Effector CD8-positive, alpha-beta T cell (primary cell): ENCODE data around the gene ASB10.

Source experiments
- DNase-seq: peaks from one replicate; lab custom pipeline; 2025; lab: John Stamatoyannopoulos, UW

The ASB10 gene

DNA sequence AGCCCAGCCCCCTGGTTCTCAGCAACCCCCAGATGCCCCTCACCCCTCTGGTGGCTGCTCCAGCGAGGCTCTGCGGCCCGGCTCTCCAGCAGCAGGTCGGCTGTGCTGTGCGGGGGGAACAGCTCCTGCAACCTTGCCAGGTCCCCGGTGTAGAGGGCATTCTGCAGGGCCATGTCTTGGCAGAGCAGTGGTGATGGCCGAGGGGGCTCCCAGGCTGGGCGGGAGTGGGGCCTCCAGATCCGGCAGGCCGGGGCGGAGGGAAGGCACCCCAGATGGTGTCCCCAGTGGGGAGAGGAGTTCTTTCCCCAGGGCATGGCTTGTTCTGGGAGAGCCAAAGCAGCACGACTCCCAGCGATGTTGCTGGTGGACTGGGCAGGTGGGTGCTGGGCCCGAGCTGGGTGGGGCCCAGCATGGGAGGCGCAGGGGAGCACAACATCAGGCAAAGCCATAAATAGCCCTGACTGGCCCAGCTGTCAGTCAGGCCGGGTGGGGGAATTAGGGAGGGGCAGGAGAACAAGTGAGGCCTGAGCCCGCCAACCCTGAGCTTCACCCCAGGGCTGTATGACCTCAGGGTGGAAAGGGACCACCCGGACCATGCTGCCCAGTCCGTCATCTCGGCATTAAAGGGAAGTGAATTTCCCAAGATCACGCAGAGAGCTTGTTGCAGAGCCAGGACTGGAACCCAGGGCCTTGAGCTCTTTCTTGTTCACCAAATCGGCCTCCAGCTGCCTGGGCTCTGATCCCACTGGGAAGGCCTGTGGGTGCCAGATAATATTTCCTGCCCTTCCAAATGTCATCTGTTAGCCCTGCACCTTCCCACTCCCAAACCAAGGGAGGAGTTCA lies 580 bp upstream of the ASB10 start:
- DNase-seq, result no peak

DNA sequence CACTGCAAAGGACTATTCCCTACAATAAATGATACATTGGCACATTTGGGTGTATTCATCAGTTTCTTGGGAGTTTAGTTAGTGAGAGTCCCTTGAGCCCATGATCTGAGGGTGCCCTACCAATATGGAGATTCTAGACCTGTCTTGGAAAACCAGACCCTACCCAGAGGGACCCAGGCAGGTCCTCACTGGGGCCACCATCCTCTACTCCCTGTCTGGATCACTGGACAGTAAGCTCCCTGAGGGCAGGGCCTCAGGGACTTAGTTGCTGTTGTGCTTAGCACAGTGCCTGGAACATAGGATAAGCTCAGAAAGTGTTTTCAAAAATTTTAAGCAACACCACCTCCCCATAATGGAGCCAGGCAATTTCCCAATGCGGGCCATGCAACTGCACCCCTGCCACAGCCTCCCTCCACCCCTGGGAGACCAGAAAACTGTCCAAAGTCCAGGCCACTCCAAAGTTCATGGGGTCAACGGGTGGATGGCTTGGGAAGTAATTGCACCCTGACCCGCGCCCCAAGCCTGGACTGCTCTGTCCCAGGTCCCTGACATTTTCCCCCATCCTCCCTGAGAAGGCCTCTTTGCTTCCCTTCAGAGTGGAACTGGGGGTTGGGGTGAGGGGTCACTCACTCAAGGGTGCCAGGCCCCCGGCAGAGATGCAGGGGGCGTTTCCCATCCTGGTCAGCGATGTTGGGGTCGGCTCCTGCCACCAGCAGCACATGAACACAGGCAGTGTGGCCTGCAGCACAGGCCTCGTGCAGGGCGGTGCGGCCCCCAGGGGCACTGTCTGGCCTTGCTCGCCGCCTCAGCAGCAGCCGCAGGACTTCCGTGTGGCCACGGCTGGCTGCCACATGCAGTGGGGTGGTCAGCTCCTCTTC lies 1.0 kb downstream of the ASB10 start:
- no peak for DNase-seq

DNA sequence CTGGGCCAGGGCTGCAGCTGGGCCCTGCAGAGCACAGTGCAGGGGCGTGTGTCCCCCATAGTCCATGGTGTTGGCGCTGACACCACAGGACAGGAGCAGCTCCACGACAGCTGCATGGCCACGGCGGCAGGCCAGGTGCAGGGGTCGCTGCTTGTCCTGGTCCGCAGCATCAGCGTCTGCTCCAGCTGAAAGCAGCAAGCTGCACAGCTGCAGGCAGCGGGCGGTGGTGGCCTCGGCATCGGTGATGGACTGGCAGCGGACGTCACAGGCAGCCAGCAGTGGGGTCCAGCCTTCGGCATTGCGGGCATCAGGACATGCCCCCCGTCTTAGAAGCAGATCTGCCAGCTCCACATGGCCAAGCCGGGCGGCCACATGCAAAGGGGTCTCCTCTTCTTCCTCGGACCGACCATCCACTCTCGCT lies 6.0 kb downstream of the ASB10 start:
- no peak for DNase-seq

DNA sequence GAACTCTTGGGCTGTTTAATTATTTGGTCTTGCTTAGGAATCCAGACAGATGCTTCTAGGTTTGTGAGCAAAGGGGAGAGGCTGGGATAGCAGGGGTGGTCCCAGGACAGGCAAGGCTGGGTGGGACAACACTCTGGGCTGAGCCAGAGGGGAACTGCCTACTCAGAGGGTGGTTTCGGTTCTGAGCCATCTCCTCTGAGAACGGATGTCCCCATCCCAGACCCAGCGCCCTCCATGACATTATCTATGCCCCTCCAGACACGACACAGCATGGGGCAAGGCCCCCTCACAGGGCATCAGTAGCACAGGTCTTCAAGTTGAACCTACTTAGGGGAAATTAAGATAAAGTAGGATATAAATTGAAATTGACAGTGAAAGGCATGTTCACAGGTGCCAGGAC lies 7.1 kb downstream of the ASB10 start:
- no peak for DNase-seq

DNA sequence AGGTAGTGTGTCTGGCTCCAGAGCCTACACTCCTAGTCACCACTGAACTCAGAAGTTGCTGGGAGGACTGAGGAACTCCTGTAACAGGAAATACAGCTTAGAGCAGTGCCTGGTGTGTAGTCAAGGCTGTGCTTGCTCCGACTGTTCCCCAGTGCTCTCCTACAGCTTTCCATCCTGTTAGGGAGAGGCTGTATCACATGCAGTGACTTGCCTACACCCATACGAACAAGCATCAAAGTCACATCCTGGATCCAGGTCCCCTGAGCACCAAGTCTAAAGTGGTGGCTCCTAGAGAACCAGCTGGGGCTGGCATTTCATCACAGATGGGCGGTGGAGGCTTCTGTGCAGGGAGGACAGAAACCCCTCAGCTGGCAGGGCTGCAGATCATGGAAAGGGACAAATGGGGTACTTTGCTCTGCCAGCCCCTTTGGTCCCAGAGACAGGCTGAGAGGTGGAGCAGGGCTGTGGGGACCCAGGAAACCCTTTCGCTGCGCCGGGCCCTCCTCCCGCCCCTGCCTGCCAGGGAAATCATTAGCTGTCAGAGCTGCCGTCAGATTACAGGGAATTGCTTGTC lies 7.7 kb downstream of the ASB10 start:
- DNase-seq, result no peak

DNA sequence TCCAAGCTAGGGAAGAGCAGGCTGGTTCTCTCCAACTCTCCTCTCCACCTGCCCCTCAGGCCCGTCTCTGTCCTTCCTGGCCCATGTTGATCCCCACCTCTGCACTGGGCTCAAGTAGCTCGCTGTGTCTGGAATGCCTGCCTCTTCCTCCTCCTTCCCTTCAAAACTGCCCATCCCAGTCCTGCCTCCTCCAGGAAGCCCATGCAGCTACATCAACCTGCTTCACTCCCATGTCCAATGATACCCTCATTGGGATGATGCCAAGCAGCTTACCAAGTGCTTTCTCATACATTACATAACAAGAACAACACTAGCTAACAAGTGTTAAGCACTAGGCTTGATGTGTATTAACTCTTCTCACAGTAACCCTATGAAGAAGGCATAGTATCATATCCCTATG lies 8.2 kb downstream of the ASB10 start:
- DNase-seq, result no peak

DNA sequence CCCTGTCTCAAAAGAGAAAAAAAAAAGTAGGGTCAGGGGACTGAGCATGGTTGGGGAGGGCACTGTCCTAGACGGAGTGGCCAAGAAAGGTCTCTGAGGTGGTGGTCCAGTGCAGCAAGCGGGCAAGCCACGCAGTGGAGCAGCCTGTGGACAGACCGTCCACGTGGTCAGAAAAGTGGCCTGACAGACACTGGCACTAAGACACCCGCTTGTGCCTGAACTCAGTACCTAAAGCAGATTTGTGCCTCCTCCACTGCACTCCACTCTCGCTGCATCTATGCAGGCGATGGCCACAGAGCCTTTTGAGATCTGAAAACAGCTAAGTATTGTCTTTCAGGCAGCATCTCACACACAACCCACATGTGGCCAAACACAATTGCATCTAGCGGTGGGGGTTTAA lies 8.8 kb downstream of the ASB10 start:
- no peak for DNase-seq

DNA sequence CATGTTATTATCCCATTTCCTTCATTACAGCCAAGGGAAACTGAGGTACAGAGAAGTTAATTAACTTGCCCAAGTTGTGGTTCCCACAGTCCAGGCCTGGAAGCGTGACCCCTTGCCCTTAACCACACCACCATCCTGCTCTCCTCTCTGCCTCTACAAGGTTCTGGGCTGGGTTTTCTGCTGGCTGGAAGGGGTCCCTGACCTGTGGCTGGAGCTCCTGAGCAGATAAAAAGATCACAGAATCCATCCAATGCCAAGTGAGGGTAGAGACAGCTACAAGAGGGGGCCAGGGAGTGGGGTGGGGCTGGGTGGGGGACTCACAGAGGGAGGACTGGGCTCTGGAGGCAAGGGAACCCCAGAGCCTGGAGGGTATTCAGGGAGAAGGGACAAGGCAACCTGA lies 9.7 kb downstream of the ASB10 start:
- DNase-seq, result no peak

DNA sequence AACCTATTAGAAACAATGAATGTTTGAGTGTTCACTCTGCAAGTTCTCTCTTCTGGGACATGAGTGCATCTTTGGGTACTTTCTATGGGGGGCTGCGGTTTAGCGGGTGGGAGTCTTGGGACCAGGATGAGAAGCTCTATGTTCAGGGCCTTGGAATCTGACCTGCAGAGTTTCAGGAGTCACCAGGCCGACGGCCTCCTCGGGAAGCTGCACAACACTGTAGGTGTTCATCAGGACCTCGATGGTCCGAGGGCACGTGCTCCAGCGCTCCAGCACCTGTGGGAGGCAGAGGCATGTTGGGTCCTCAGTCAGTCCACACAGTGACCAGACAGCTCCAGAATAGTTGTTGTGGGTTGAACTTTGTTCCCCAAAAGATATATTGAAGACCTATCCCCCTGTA lies 10.6 kb downstream of the ASB10 start:
- no peak for DNase-seq

DNA sequence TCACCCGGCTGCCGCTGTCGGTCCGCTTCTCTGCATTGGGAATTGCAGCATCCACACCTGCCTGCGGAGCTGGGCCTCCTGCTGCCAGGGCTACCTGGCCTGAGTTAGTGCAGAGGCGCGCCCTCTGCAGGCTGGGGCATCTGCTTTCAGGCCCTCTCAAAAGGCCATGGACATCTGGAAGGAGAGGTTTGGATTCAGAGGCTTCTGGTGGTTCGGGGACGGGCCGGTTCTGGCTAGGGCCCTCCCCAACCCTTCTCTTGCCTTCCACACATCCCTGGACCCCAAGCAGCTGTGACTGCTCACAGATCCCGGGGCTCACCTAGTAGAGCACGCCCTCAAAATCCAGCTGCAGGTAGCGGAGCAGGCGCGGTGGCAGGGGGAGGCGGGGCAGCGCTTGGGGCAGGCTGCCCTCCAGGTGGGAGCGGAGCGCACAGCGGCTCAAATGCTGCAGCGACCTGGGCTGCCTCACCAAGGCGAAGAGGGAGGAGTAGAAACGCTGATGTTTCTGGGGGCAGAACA lies 11.2 kb downstream of the ASB10 start:
- DNase-seq, result no peak

DNA sequence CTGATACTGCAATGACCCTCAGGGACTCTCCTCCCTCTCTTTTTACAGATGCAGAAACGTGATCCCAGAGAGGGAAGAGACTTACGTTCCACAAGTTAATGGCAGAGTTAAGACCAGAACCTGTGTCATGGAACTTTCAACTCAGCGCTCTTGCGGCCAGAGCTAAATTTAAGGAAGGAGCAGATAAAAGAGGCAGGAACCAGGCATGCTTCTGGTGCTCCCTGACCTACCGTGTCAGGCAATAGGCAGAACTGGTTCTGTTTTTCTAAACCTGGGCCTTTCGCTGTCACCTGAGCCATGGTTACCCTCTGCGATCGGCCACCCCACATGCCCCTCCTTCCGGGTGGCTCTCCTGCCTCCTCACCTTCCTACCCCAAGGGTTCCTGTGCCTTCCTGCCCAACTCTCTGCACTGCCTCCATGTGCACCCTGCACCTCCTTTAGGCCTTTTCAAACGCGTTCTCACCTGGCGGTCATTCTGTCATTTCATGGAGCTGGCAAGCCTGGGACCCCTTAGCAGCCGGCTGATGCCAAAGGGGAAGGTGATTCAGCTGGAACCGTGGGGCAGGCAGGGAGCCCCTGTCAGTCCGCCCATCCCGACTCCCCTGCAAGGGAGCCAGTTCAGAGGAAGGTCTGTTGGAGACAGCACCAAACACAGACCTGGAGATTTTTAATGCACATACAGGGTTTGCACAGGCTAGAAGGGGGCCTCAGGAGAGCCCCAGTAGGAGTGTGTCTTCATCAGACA lies 11.8 kb downstream of the ASB10 start:
- DNase-seq, result no peak

DNA sequence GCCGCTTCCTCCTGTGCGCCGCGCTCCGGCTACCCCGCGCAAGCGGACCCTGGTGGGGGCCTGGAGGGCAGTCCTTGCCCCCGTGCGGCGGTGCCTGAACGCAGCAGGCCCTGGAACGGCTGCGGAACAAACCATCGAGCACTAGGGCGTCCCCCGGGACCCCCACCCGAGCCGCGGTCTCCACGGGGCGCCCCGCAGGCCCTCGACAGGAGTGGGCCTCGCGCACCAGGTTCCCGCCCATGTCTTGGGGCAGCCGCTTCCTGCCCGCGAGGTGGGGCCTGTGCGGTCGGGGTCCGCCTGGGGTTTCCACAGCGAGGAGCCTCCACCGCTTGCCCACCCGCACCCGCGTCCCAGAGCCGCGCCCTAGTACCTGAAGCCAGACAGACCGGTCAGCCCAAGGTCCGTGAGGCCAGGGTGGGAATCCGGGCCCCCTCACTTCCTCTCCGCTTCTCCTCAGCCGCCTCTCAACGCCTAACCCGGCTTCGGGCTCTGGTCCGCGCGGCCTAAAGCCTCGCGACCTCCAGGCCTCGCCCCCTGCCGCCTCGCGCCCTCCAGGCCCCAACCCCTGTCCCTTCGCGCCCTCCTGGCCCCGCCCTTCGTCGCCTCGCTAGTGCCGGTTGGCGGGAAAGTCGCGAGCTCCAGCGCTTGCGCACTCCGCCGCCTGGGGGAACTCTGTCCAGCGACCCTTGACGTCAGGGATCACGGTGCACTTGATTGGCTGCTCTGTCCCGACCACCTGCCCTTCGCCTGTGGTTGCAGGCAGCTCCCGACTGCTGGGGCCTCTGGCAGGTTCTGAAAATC lies 12.6 kb downstream of the ASB10 start:
- no peak for DNase-seq

DNA sequence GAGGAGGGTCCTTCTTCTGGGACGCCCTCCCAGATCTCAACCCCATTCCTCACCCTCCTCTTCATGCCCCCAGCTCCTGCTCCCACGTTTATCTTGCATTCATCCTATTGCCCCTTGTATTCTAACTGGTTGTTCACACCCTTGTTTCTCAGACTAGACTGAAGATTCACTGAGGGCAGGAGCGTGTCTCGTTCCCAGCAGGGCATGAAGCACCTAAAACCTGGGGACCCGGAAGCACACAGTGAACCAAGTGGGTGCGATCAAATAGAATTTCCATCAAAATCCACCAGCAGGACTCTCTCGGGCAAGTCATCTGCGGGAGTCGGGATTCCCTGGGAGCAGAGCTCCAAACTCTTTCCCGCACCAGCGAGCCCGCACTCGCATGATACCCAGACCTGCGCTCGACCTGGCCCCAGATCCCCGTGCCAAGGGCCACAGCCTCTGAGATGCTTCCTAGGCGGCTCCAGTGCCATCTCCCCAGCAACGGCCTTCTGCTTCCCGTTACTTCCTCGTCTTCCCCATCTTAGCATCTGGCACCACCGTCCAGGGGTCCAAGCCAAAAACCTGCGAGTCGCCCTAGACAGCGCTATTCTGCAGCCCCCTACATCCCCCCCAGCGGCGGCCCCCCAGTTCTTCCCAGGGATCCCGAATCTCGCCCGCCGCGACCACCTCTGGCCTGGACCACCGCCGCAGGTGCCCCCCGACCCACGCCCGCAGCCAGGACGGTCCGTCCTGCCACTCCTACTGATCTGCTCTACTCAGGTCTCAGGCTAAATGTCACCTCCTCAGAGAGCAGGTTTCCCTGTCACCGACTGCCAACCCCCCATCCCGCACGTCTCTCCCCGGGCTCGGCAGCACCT lies 13.4 kb downstream of the ASB10 start:
- no peak for DNase-seq

DNA sequence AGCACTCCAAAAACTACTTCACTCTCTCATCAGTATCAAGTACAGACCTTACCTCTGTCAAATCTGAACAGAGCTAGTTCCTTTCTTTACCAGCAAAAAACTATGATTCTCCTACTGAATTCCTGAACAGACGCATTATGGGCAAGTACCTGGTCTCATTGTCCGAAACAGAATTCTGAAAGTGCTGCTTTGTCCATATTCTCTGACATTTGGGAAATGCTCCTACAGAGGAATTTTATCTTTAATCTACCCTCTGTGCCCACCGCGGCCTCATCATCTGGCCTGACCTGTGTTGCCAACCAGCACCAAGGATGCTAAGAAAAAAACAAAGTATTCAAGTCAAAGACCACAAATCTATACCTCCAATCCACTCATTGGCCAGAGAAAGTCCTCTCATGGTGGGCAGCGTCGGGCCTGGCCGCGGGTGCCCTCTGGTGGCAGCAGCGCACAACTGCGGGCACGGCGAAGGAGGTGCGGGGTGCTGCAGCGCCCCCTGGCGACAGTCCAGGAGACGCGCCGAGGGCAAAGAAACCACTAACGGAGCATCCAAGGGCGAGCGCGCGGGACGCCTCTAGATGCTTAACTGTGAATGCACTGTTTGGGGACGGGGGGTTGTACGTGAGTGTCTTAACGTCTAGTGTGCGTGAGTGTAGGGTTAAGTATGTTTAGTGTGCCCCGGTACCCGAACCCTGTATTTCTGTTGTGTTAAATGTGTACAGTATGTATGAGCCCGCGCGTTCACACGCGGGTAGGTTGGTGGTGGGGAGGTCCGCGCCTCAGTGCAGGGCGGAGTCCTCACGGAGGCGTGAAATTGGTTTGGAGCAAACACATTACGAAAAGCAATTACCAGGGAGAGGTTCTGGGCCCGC lies 14.5 kb downstream of the ASB10 start:
- DNase-seq, result peak; percentile 73

DNA sequence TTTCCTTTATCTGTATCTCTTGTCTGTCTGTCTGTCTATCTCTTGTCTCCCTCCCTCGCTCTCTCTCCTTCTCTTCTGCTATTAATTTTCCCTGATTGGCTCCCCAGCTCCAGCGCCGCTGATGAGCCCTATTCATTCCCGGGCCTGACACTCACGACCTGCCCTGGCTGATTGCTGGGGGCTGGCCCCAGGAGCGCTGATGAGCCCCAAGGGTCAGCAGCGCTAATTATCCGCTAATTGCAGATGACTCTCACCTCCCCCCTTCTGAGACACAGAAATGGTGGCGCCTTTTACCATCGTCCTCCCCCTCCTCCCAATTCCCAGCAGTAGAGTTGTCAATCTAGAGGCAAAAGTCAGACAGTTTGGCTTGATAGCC lies 18.3 kb downstream of the ASB10 start:
- no peak for DNase-seq

DNA sequence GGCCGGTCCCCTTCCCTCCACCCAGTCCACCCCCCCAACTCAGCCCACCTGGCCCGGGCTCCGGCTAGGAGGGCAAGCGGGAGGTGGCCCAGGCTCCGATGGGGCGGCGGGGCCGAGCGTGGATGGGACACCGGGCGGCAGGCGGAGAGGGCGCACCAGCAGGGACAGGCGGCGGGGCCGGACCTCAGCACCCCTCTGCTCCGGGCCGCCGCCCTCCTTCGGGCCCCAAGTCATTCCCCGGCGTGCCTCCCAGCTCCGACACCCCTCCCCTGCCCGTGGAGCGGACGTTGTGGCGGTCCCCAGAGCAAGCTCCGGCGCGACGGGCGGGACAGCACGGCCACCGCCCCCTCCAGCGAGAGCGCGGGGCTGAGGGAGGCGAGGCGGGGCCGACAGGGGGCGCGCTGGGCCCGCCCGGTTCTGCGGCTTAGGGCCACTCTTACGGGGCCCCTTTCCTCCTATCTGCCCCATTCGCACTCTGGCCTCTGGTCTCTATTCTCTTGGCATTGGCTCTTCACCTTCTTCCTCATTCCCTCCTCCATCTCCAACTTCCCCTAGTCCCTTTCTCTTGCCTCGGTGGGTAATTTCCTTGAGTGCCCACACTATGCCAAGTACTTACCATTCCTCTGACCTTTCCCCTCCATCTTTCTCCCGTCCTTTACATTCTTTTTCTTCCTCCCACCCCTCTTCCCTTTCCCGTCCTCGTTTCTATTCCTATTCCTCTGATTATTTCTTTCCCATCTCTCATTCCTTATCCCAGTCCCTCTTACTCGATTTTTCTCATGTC lies 18.9 kb downstream of the ASB10 start:
- DNase-seq, result peak; percentile 32

DNA sequence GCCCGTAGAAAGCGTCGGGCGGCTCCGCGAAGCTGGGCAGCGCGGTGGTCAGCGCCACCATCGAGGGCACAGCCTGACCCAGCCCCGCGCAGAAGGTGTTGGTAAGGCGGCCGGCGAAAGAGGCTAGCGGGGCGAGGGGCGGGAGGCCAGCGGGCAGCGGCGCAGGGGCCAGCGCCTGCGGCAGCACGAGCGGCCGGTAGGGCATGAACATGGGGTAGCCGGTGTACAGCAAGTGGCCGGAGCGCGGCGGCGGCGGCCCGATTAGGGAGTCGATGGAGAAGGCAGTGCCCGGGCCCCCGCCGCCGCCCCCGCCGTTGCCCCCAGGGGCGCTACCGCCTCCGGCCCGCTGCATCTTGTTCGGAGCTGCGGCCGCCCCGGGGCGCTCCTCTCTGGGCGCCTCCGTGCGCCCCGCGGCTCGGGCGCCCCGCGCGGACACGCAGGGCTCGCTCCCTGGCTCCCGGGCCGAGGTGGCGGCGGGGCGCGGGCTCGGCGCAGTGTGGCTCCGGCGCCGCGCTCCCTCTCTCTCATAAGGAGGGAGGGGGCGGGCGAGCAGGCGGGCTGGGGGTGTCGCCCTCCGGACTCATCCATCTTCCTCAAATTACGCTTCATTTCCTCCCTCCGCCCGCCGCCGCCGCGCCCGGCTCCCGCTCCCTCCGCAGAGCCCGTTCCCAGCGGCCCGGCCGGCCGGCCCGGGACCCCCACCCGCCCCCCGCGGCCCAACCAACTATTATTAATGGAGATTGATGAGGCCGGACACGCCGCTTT lies 19.7 kb downstream of the ASB10 start, which contains the start of gene GBX1:
TSS of gene GBX1 (minus strand) at position 498 of the 765 bp plus-strand sequence. CDS start at position 352, 146 bp downstream.
- no peak for DNase-seq
